HG02588 (cell line): ENCODE results near the gene DNER.
"Not testable (repeated sequence)": the region's sequence is repeated elsewhere in the genome, so short reads cannot be mapped to it uniquely, and the experiment has no call there.

ENCODE experiments used
- ATAC-seq: cut with Tn5 transposase; IDR thresholded peaks from one replicate; pipeline ENCODE4 v1.9.1; 2021; ENCODE audit warnings: mild to moderate bottlenecking, moderate library complexity; ENCODE audit not compliant: unreplicated experiment

DNER gene

GRCh38 chr2:229410264-229410663, 304.1 kb downstream of the DNER start:
- no peak for ATAC-seq

GRCh38 chr2:229409751-229410181, 304.6 kb downstream of the DNER start:
- ATAC-seq = no peak

- no peak for ATAC-seq
Observed at GRCh38 chr2:229408962-229409361, 305.4 kb downstream of the DNER start.

GRCh38 chr2:229408356-229408755, 306.0 kb downstream of the DNER start:
- ATAC-seq = no peak

GRCh38 chr2:229407170-229407569, 307.2 kb downstream of the DNER start:
- ATAC-seq = no peak

- no peak for ATAC-seq
Observed at GRCh38 chr2:229405796-229406195, 308.6 kb downstream of the DNER start.

GRCh38 chr2:229403296-229403695, 311.1 kb downstream of the DNER start:
- ATAC-seq = no peak

GRCh38 chr2:229401171-229401865, 313.0 kb downstream of the DNER start:
- no peak for ATAC-seq

- no peak for ATAC-seq
Observed at GRCh38 chr2:229393926-229394325, 320.4 kb downstream of the DNER start.

- no peak for ATAC-seq
Observed at GRCh38 chr2:229392196-229392595, 322.2 kb downstream of the DNER start.

- no peak for ATAC-seq
Observed at GRCh38 chr2:229388731-229389130, 325.6 kb downstream of the DNER start.

- no peak for ATAC-seq
Observed at GRCh38 chr2:229387866-229388265, 326.5 kb downstream of the DNER start.

- ATAC-seq = no peak
Observed at GRCh38 chr2:229380101-229380625, 334.2 kb downstream of the DNER start.

- ATAC-seq = no peak
Observed at GRCh38 chr2:229378386-229378785, 336.0 kb downstream of the DNER start.

GRCh38 chr2:229376866-229377265, 337.5 kb downstream of the DNER start:
- ATAC-seq = no peak

GRCh38 chr2:229375251-229375650, 339.1 kb downstream of the DNER start:
- ATAC-seq = no peak

GRCh38 chr2:229373311-229373710, 341.0 kb downstream of the DNER start:
- ATAC-seq = not testable (repeated sequence)

- ATAC-seq = no peak
Observed at GRCh38 chr2:229372207-229372606, 342.1 kb downstream of the DNER start.

GRCh38 chr2:229371086-229371485, 343.3 kb downstream of the DNER start:
- no peak for ATAC-seq

GRCh38 chr2:229370509-229370908, 343.8 kb downstream of the DNER start:
- ATAC-seq = no peak

GRCh38 chr2:229363185-229363814, 351.1 kb downstream of the DNER start:
- ATAC-seq = no peak

- no peak for ATAC-seq
Observed at GRCh38 chr2:229350883-229351282, 363.5 kb downstream of the DNER start.
